ENCODE results near the gene TMEM132C.

DNA sequence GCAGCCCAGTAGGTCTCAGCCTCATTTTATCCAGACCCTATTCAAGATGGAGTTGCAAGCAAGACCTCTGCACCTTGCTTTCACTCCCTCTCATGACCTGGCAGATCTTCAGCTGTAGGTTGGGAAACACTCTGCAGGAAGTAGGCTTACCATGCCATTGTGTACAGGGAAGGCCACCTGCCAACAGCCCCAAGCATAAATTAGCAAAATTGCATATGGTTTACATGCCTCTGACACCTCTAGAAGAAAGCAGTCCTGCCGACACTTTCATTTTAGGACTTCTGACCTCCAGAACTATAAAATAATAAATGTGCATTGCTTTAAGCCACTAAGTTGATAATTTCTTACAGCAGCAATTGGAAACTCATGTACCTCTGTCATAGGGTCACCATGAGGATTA is 459.9 kb downstream of the TMEM132C start:
- TF ChIP-seq POLR2AphosphoS5 (IDR thresholded peaks at IDR 0.05) = no peak
- TF ChIP-seq POLR2A (IDR thresholded peaks at IDR 0.05) = no peak
